Measurements from ENCODE around the gene FAF1. TPM values are rescaled to one million over a fixed set of nuclear protein-coding genes. Genes with fewer than 3 reads are reported as not detected.

Gene FAF1
- total RNA-seq, 1 experiment from 2014 or later = 109 TPM

- Histone ChIP-seq H3K36me3 (ENCODE audit: insufficient read depth, low read length, poor library complexity, severe bottlenecking) (no peaks in the 10 kb centered on the region), H3K4me1 (ENCODE audit: insufficient read depth, low read length, poor library complexity, severe bottlenecking) (peaks cover 10% of the 10 kb centered on the region), H3K27me3 (replicated peaks; ENCODE audit: insufficient read depth, low read depth, low read length, poor library complexity) (no peaks in the 10 kb centered on the region), H3K4me3 (ENCODE audit: low read depth, low read length, poor library complexity, severe bottlenecking) (no peak overlapping the region), H3K27ac (ENCODE audit: low read depth, low read length, poor library complexity, severe bottlenecking) (no peak overlapping the region), H3K9me3 (ENCODE audit: low read depth, low read length, poor library complexity, severe bottlenecking) (no peaks in the 10 kb centered on the region)
- intact Hi-C loops (cut with micrococcal nuclease; ENCODE audit: unreplicated experiment) = no loop called here
- POLR2A ChIA-PET (ENCODE audit: low non-redundant PET) = no interaction called here
- peak; percentile 57 for DNase-seq (ENCODE audit: low spot score)
- no TSS peak for BruUV-seq (replicated peaks)
- no peak for TF ChIP-seq EZH2 (IDR thresholded peaks at IDR 0.05; ENCODE audit: borderline replicate concordance, low read depth, low read length, poor library complexity, severe bottlenecking)
- TF ChIP-seq CTCF (conservative IDR thresholded peaks at IDR 0.05; ENCODE audit: low read depth, low read length) = no peak
- CTCF ChIA-PET = no interaction called here
These were observed 356.5 kb downstream of the FAF1 start for GRCh38 chr1:50603274-50604271.

- H3K4me3 ChIP-seq (ENCODE audit: low read depth, low read length, poor library complexity, severe bottlenecking) = no peak overlapping the region
- no peak for DNase-seq (ENCODE audit: low spot score)
- BruUV-seq (replicated peaks) = no TSS peak
- no peak for TF ChIP-seq CTCF (conservative IDR thresholded peaks at IDR 0.05; ENCODE audit: low read depth, low read length)
- no peak for TF ChIP-seq EZH2 (IDR thresholded peaks at IDR 0.05; ENCODE audit: borderline replicate concordance, low read depth, low read length, poor library complexity, severe bottlenecking)
- no peaks in the 10 kb centered on the region for H3K9me3 ChIP-seq (ENCODE audit: low read depth, low read length, poor library complexity, severe bottlenecking)
- H3K36me3 ChIP-seq (ENCODE audit: insufficient read depth, low read length, poor library complexity, severe bottlenecking) = no peaks in the 10 kb centered on the region
- POLR2A ChIA-PET (ENCODE audit: low non-redundant PET) = no interaction called here
- intact Hi-C loops (cut with micrococcal nuclease; ENCODE audit: unreplicated experiment) = no loop called here
- H3K27ac ChIP-seq (ENCODE audit: low read depth, low read length, poor library complexity, severe bottlenecking) = no peak overlapping the region
- H3K27me3 ChIP-seq (replicated peaks; ENCODE audit: insufficient read depth, low read depth, low read length, poor library complexity) = no peaks in the 10 kb centered on the region
- H3K4me1 ChIP-seq (ENCODE audit: insufficient read depth, low read length, poor library complexity, severe bottlenecking) = peaks cover 10% of the 10 kb centered on the region
- CTCF ChIA-PET = no interaction called here
These were observed 360.5 kb downstream of the FAF1 start for GRCh38 chr1:50599546-50599945.

GRCh38 chr1:50595874-50596273 lies 364.2 kb downstream of the FAF1 start:
- no TSS peak for BruUV-seq (replicated peaks)
- POLR2A ChIA-PET (ENCODE audit: low non-redundant PET) = no interaction called here
- intact Hi-C loops (cut with micrococcal nuclease; ENCODE audit: unreplicated experiment) = no loop called here

More at GRCh38 chr1:50595874-50596273, 364.2 kb downstream of the FAF1 start:
- Histone ChIP-seq H3K4me1 (ENCODE audit: insufficient read depth, low read length, poor library complexity, severe bottlenecking) (no peaks in the 10 kb centered on the region), H3K4me3 (ENCODE audit: low read depth, low read length, poor library complexity, severe bottlenecking) (no peak overlapping the region), H3K36me3 (ENCODE audit: insufficient read depth, low read length, poor library complexity, severe bottlenecking) (no peaks in the 10 kb centered on the region), H3K27ac (ENCODE audit: low read depth, low read length, poor library complexity, severe bottlenecking) (no peak overlapping the region), H3K27me3 (replicated peaks; ENCODE audit: insufficient read depth, low read depth, low read length, poor library complexity) (no peaks in the 10 kb centered on the region), H3K9me3 (ENCODE audit: low read depth, low read length, poor library complexity, severe bottlenecking) (no peaks in the 10 kb centered on the region)
- CTCF ChIA-PET = no interaction called here
- no peak for DNase-seq (ENCODE audit: low spot score)
- TF ChIP-seq EZH2 (IDR thresholded peaks at IDR 0.05; ENCODE audit: borderline replicate concordance, low read depth, low read length, poor library complexity, severe bottlenecking) (no peak), CTCF (conservative IDR thresholded peaks at IDR 0.05; ENCODE audit: low read depth, low read length) (no peak)
